OCI-LY1 (cell line): Measurements from ENCODE around the gene GPR3.

Source experiments
- H2AFZ ChIP-seq: fragments of 200-600 bp; sonication (generic), shearing (Covaris generic); 2 replicates; pipeline ENCODE4 v1.6.0; 2014; ENCODE audit warnings: antibody characterized with exemption, mild to moderate bottlenecking, low read length
- H3F3A ChIP-seq: fragments of 200-600 bp; sonication (generic), shearing (Covaris generic); 2 replicates; pipeline ENCODE4 v1.6.0; 2014; ENCODE audit warnings: mild to moderate bottlenecking, antibody characterized with exemption, low read length, moderate library complexity; ENCODE audit not compliant: insufficient read depth
- H3K27ac ChIP-seq: fragments of 200-600 bp; sonication (generic); 2 replicates; pipeline ENCODE4 v1.5.1; 2014; ENCODE audit warnings: low read length, mixed run types, mild to moderate bottlenecking, low read depth; ENCODE audit not compliant: poor library complexity, severe bottlenecking
- H3K27me3 ChIP-seq: fragments of 200-600 bp; sonication (generic); 2 replicates; pipeline ENCODE4 v1.6.0; 2014; ENCODE audit warnings: antibody characterized with exemption, mild to moderate bottlenecking, low read length, moderate library complexity; ENCODE audit not compliant: insufficient read depth
- H3K36me3 ChIP-seq: fragments of 200-600 bp; sonication (generic); 2 replicates; pipeline ENCODE4 v1.6.1; 2014; ENCODE audit warnings: mild to moderate bottlenecking, antibody characterized with exemption, low read length, moderate library complexity, mixed read lengths; ENCODE audit not compliant: insufficient read depth
- H3K4me1 ChIP-seq: fragments of 200-600 bp; sonication (generic); 2 replicates; pipeline ENCODE4 v1.5.1; 2014; ENCODE audit warnings: mild to moderate bottlenecking, low read length, moderate library complexity; ENCODE audit not compliant: insufficient read depth, severe bottlenecking
- H3K4me2 ChIP-seq: fragments of 200-600 bp; sonication (generic), shearing (Covaris generic); 2 replicates; pipeline ENCODE4 v1.6.1; 2014; ENCODE audit warnings: low read length
- H3K4me3 ChIP-seq: fragments of 200-600 bp; sonication (generic); 2 replicates; pipeline ENCODE4 v1.5.1; 2014; ENCODE audit warnings: low read length, low read depth, mild to moderate bottlenecking, mixed read lengths; ENCODE audit not compliant: poor library complexity, severe bottlenecking
- H3K79me2 ChIP-seq: fragments of 200-600 bp; shearing (Covaris generic); 2 replicates; pipeline ENCODE4 v1.6.1; 2016; ENCODE audit warnings: mixed run types, low read length, mixed read lengths; ENCODE audit not compliant: insufficient read depth
- H3K9ac ChIP-seq: fragments of 200-600 bp; sonication (generic), shearing (Covaris generic); 2 replicates; pipeline ENCODE4 v1.6.1; 2014; ENCODE audit warnings: mild to moderate bottlenecking, low read length, mixed read lengths
- H3K9me2 ChIP-seq: fragments of 200-600 bp; sonication (generic), shearing (Covaris generic); 2 replicates; pipeline ENCODE4 v1.6.1; 2014; ENCODE audit warnings: low read depth, mild to moderate bottlenecking, low read length, mixed read lengths
- H3K9me3 ChIP-seq: fragments of 200-600 bp; shearing (Covaris generic); 2 replicates; pipeline ENCODE4 v1.6.1; 2014; ENCODE audit warnings: low read length, mixed read lengths
- H4K20me1 ChIP-seq: fragments of 200-600 bp; sonication (generic), shearing (Covaris generic); 2 replicates; pipeline ENCODE4 v1.6.0; 2016; ENCODE audit warnings: mild to moderate bottlenecking, low read length; ENCODE audit not compliant: insufficient read depth
- EZH2 ChIP-seq: fragments of 200-600 bp; sonication (generic), shearing (Covaris generic); IDR thresholded peaks from 2 replicates; pipeline ENCODE4 v1.8.0; 2017; ENCODE audit warnings: borderline replicate concordance, mixed run types, mild to moderate bottlenecking, antibody characterized with exemption, low read length, moderate library complexity, mixed read lengths
- TF ChIP-seq, protein P1 (sequence below): fragments of 200-600 bp; sonication (generic), shearing (Covaris generic); IDR thresholded peaks from 2 replicates; pipeline ENCODE4 v1.5.1; 2017; ENCODE audit warnings: mild to moderate bottlenecking, antibody characterized with exemption, low read length, moderate library complexity, mixed read lengths

The GPR3 gene

DNA sequence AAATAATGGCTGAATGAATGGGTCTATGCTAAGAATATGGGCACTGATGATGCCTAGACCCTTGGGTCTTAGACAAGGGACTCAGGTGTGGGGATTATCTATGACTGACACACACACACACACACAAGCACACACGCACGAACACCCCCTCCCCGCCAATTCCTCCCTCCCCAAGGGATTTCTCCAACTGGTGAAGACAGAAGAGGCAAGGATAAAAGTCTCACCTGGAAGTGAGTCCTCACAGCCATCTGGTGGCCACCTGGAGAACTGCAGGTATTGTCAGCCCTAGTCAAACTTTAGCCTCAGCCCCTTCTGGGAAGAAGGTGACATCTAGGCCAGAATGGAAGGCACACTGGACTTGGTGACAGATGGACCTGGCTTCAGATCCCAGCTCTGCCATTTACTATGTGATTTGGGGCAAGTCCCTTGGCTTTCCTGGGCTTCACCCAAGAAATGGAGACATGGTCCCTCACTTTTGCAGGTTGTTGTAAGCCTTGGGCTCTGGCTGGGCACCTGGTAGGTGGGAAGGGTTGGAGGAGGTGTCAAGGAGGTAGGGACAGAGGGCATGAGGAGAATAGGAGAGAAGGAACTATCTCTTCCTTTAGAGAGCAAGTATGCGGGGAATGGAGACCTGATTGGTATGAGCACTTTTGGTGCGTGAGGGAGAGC lies 4.0 kb upstream of the GPR3 start:
- Histone ChIP-seq H3K27me3 (peaks cover 4% of the 10 kb centered on the region; the same call in 1 of the 2 replicates), H3K4me1 (peaks cover 14% of the 10 kb centered on the region), H3K36me3 (no peaks in the 10 kb centered on the region), H3K4me2 (no peak overlapping the region), H3K79me2 (no peaks in the 10 kb centered on the region), H3K9me2 (no peaks in the 10 kb centered on the region), H4K20me1 (no peaks in the 10 kb centered on the region), H3F3A (no peaks in the 10 kb centered on the region), H3K4me3 (no peak overlapping the region), H3K9me3 (no peaks in the 10 kb centered on the region), H3K9ac (no peak overlapping the region), H2AFZ (no peak overlapping the region), H3K27ac (no peak overlapping the region)
- no peak for TF ChIP-seq EZH2
- TF ChIP-seq, protein P1, sequence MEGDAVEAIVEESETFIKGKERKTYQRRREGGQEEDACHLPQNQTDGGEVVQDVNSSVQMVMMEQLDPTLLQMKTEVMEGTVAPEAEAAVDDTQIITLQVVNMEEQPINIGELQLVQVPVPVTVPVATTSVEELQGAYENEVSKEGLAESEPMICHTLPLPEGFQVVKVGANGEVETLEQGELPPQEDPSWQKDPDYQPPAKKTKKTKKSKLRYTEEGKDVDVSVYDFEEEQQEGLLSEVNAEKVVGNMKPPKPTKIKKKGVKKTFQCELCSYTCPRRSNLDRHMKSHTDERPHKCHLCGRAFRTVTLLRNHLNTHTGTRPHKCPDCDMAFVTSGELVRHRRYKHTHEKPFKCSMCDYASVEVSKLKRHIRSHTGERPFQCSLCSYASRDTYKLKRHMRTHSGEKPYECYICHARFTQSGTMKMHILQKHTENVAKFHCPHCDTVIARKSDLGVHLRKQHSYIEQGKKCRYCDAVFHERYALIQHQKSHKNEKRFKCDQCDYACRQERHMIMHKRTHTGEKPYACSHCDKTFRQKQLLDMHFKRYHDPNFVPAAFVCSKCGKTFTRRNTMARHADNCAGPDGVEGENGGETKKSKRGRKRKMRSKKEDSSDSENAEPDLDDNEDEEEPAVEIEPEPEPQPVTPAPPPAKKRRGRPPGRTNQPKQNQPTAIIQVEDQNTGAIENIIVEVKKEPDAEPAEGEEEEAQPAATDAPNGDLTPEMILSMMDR = peak; percentile 97

DNA sequence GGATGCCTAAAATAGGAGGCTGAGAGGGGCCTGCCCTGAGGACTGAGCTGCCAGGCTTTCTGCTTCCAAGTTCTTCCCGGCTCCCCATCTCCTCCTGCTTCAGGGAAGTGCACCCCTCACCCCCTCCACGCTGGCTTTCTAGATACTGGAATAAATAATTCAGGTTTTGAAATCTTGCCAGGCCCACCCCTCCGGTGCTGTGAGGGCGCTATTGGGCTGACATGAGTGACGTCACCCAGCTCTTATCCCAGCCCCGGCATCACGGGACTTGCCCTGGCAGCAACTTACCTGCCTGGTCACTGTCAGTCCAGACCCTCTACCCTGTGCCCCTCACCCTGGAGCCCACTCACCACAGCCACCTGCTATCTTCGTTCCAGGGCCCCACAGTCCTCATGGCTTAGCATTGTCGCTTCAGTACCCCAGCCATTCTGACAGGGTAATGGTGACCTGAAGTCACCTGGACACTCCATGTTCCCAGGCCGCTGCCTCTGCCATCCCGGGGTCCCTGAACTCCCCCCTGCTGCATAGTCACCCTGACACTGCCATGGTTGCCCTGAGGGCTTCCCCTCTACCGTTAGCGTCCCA lies 819 bp upstream of the GPR3 start:
- no peaks in the 10 kb centered on the region for H4K20me1 ChIP-seq
- peak overlapping the region; percentile 81; the same call in 1 of the 2 replicates for H3K4me2 ChIP-seq
- no peaks in the 10 kb centered on the region for H3F3A ChIP-seq
- H3K36me3 ChIP-seq = no peaks in the 10 kb centered on the region
- H3K4me1 ChIP-seq = peaks cover 18% of the 10 kb centered on the region
- H3K9ac ChIP-seq = peak overlapping the region; percentile 10; the same call in 1 of the 2 replicates
- no peaks in the 10 kb centered on the region for H3K9me3 ChIP-seq
- no peak overlapping the region for H3K27ac ChIP-seq
- TF ChIP-seq, protein P1 = no peak
- no peak for TF ChIP-seq EZH2
- H3K27me3 ChIP-seq = no peaks in the 10 kb centered on the region
- no peaks in the 10 kb centered on the region for H3K9me2 ChIP-seq
- H3K79me2 ChIP-seq = no peaks in the 10 kb centered on the region
- H3K4me3 ChIP-seq = peak overlapping the region; percentile 64
- no peak overlapping the region for H2AFZ ChIP-seq

DNA sequence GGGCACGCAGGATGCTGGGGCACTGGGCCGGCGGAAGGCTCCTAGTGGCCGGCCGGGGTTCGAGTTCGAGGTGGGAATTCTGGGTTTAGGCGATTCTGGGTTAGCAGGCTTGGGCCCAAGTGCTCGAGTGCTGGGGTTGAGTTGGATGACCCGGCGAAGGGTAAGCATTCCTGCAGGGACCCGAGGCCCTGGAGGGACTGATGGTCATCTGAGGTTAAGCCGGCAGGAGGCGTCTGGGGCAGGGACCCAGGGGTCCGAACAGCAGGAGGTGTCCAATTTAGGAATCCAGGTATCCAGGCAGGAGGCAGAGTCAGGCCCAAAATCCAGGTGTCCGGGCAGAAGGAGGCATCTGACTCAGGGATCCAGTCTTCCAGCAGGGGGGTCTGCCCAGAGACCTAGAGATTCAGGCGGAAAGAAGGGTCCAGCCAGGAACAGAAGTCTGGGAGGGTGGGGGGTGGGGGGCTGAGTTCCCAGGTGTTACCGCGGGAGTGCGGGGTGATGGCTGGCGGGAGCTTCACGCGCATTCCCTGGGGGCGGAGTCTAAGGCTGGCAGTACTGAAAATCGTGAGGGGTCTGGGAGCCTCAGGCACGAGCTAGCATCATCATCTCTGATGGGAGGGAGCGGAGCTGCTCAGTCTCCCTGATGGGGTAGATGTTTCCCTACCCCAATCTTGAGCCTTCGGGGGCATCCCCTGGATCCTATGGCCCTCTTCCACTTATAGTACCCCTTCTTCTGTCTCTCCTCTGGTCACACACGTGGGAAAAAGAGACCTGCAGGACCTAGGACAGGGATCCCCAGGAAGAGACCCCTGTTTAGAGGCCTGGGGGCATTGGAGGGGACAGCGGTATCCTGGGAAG lies 585 bp downstream of the GPR3 start:
- H2AFZ ChIP-seq = no peak overlapping the region
- H3K27ac ChIP-seq = no peak overlapping the region
- no peaks in the 10 kb centered on the region for H3F3A ChIP-seq
- no peaks in the 10 kb centered on the region for H3K79me2 ChIP-seq
- H3K9me3 ChIP-seq = no peaks in the 10 kb centered on the region
- peak overlapping the region; percentile 81 for H3K4me2 ChIP-seq
- H3K9ac ChIP-seq = peak overlapping the region; percentile 58
- H3K27me3 ChIP-seq = no peaks in the 10 kb centered on the region
- H3K9me2 ChIP-seq = no peaks in the 10 kb centered on the region
- H4K20me1 ChIP-seq = no peaks in the 10 kb centered on the region
- peaks cover 18% of the 10 kb centered on the region for H3K4me1 ChIP-seq
- H3K4me3 ChIP-seq = peak overlapping the region; percentile 64
- TF ChIP-seq, protein P1 = no peak
- no peak for TF ChIP-seq EZH2
- H3K36me3 ChIP-seq = no peaks in the 10 kb centered on the region
